Cardiac fibroblast (primary cell): ENCODE data around the gene ADAM10.
"Not testable (repeated sequence)": the region's sequence is repeated elsewhere in the genome, so short reads cannot be mapped to it uniquely, and the experiment has no call there.

Source experiments
- DNase-seq, 2 donors: peaks; one replicate each; pipeline versions ENCODE4 v3.0.0 to v3.0.0-alpha.2; 2010; ENCODE audit warnings: low read depth in 2 of 2
- H3K4me3 ChIP-seq, 2 donors: replicated peaks in 1 of 2; 1 replicate in 1 of 2; 2 replicates in 1 of 2; pipeline ENCODE4 v1.5.1; 2011; ENCODE audit warnings: low read depth in 2 of 2, low read length in 2 of 2, mild to moderate bottlenecking in 2 of 2, moderate library complexity in 1 of 2
- CTCF ChIP-seq: IDR thresholded peaks from one replicate; pipeline ENCODE4 v1.5.1; 2011; ENCODE audit warnings: low read depth, mild to moderate bottlenecking, low read length, inconsistent platforms

Gene ADAM10

DNA sequence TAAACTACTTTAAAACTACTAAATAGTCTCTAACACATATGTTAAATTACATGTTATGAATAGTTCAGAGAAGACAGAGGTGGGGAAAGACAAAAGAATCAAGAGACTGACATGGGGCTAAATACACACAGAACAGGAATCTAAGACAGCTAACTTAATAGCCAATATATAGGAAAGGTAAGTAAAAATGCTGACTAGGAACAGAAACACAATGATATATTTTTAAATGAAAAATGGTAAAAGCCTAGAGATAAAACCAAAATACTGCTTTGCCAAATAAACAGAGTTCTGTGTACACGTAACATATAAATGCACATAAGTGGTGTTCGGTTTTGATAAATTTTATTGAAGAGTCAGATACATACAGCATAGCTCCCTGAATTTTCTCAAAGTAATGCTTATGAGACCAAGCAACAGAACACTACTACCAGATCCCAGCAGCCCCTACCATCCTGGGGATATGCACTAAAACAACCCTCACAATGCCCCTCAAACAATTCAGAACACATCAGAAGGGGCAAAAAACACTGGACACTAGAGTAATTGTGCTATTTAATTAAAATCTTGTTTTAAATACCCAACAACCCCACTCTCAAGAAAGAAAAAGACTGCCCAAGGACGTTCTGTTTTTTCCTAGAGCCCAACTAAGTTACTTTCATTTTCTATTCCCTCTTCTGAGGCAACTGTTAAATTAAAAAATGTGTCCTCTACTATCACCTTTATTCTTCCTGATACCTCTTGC is 121.1 kb downstream of the ADAM10 start:
- no peak for TF ChIP-seq CTCF
- H3K4me3 ChIP-seq, result peak overlapping the region in 1 of 2 donors; percentile 30
- peak; percentile 10 to 33 for DNase-seq

DNA sequence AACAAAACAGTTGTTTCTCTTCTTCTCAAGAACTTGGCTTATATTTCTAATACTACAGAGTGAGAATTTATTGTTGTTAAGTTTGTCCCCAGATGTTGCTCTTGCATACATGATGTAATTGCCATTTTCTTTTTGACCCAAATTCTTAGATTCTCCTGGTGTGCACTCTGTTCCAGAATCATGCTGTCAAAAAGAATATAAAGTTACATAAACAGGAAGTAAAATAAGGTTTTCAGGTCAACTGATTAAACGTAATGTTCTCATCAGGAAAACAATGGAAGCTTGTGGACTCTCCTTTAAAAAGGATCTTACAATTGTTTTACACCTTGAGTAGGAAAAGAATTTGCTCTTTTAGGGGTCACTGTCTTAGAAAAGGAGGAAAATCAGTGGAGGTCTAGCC is 121.8 kb downstream of the ADAM10 start:
- peak; percentile 27 to 32 for DNase-seq
- TF ChIP-seq CTCF, result no peak
- no peak overlapping the region for H3K4me3 ChIP-seq

GRCh38 chr15:58627046-58627445 is 122.5 kb downstream of the ADAM10 start:
- H3K4me3 ChIP-seq, result no peak overlapping the region
- no peak for TF ChIP-seq CTCF
- DNase-seq, result no peak

DNA sequence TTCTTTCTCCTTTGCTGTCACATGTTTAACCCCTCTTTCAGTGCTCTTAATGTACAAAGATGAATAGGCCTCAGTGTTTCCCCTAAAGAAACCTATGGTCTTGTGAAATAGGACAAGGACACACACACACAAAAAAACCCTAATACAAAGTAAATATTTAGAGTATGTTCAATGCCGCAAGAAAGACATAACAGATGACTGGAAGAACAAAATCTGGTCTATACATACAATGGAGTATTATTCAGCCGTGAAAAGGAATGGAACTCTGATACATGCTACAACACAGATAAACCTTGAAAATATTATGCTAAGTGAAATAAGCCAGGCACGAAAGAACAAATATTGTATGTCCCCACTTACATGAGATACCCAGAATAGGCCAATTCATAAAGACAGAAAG is 123.1 kb downstream of the ADAM10 start:
- DNase-seq, result no peak
- H3K4me3 ChIP-seq, result no peak overlapping the region
- no peak for TF ChIP-seq CTCF

DNA sequence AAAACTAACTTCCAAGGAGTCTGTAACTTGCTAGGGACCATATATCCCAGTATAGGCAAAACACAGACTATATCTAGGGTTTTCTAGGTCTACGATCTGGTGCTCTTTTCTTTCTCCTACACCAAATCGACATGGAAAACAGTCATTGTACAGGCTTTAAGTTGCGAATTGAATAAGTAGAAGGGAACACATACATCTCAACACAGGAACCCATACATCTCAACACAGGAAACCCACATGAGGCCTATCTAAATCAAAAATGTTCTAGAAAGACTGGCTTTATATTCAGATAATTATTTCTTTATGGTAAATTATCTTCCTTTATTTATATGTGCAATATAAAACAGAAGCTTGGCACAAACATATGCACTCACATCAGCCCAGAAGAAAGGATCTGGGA is 126.6 kb downstream of the ADAM10 start:
- no peak overlapping the region for H3K4me3 ChIP-seq
- DNase-seq, result no peak
- TF ChIP-seq CTCF, result no peak

DNA sequence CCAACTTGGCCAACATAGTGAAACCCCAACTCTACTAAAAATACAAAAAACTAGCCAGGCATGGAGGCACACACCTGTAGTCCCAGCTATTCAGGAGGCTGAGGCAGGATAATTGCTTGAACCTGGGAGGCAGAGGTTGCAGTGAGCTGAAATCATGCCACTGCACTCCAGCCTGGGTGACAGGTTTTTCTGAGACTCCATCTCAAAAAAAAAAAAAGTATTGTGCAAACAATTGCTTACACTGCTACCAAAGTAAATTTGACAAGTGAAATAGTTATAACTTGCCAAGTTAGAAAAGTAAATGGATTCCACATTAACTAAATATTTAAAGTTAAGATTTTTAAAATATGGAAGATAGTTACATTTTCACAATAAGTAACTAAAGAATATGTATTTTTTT is 129.2 kb downstream of the ADAM10 start:
- not testable (repeated sequence) for DNase-seq, H3K4me3 ChIP-seq

- no peak overlapping the region for H3K4me3 ChIP-seq
- DNase-seq, result no peak
- TF ChIP-seq CTCF, result no peak
Measured at GRCh38 chr15:58616171-58616570, 133.3 kb downstream of the ADAM10 start.
